ENCODE data around the gene PCGF3.
A peak's percentile ranks its signal among the peaks of the same experiment; 100 is the strongest.
"Not testable (repeated sequence)": the region's sequence is repeated elsewhere in the genome, so short reads cannot be mapped to it uniquely, and the experiment has no call there.

PCGF3 gene

GRCh38 chr4:669806-670559 lies 35.6 kb upstream of the PCGF3 start:
- not testable (repeated sequence) for DNase-seq

- no peak for DNase-seq
These were observed 33.9 kb upstream of the PCGF3 start for GRCh38 chr4:671769-672168.

- DNase-seq = no peak
These were observed 32.1 kb upstream of the PCGF3 start for GRCh38 chr4:673349-674091.

GRCh38 chr4:674172-675035 lies 31.2 kb upstream of the PCGF3 start, which contains the start of the genes ATP5ME and MYL5:
Gene ATP5ME, minus strand, starts transcription at chr4:674276. Its CDS starts 29 bp downstream, at chr4:674247.
Gene MYL5, plus strand, starts transcription at chr4:674542. Its CDS starts 3,485 bp downstream, at chr4:678027.
- peak; percentile 83 for DNase-seq

GRCh38 chr4:675036-675882 lies 30.4 kb upstream of the PCGF3 start:
- no peak for DNase-seq

GRCh38 chr4:675980-676870 lies 29.4 kb upstream of the PCGF3 start:
- DNase-seq = no peak

- no peak for DNase-seq
These were observed 28.8 kb upstream of the PCGF3 start for GRCh38 chr4:676871-677235.

- DNase-seq = no peak
These were observed 28.0 kb upstream of the PCGF3 start for GRCh38 chr4:677431-678293.

- no peak for DNase-seq
These were observed 27.1 kb upstream of the PCGF3 start for GRCh38 chr4:678331-679103.

GRCh38 chr4:679104-679481 lies 26.5 kb upstream of the PCGF3 start:
- no peak for DNase-seq

GRCh38 chr4:679629-680028 lies 26.0 kb upstream of the PCGF3 start:
- no peak for DNase-seq

- DNase-seq = no peak
These were observed 25.5 kb upstream of the PCGF3 start for GRCh38 chr4:680091-680490.

- DNase-seq = no peak
These were observed 25.1 kb upstream of the PCGF3 start for GRCh38 chr4:680551-680927.

- no peak for DNase-seq
These were observed 24.5 kb upstream of the PCGF3 start for GRCh38 chr4:680928-681645.

GRCh38 chr4:681736-682451 lies 23.7 kb upstream of the PCGF3 start:
- DNase-seq = no peak

GRCh38 chr4:682490-683172 lies 23.0 kb upstream of the PCGF3 start:
- DNase-seq = no peak

- no peak for DNase-seq
These were observed 22.3 kb upstream of the PCGF3 start for GRCh38 chr4:683247-683897.

Data from GF-D8 (cell line).